Measurements from ENCODE around the gene CUL1. TPM values are rescaled to one million over a fixed set of nuclear protein-coding genes. Genes with fewer than 3 reads are reported as not detected.

The CUL1 gene
- total RNA-seq, 1 experiment from 2014 or later: 72.3 TPM

DNA sequence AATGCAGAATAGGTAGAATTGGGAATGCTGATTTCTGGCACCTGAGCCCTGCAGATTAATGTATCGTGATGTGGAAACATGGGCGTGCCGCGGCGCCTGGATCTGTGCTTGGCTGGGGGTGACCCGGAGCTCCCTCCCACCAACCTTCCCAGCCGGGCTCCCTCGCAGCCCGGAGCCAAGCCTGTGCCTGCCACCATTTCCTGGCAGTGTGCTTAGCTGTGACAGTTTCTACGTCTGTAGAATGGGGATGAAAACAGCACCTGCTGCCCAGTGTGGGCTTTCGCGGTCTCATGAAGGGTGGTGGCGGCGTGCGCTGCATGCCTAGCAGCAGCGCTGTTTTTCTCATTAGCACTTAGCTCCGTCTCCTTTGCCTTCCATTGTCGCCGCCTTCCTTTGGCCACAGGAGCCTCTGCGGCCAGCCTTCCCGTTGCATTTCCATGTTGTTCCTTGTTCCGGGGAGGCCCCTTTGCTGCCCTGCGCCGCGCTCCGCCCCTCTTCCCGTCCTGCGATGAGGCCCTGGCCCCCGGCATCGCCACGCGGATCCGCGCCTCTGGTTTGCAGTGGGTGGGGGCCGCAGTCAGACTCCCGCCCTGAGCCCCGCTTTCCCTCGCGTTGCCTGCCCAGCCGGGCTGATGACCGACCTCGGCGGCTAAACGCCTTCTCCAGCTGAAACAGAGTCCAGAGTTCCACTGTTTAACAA, 84.2 kb downstream of the CUL1 start:
- no peaks in the 10 kb centered on the region for H3K27me3 ChIP-seq (ENCODE audit: insufficient read depth, low read length)
- H3K4me1 ChIP-seq (ENCODE audit: insufficient read depth, low read length): no peaks in the 10 kb centered on the region
- H3K9ac ChIP-seq (ENCODE audit: extremely low read depth, insufficient read length, low read length): no peak overlapping the region
- H3K79me1 ChIP-seq (ENCODE audit: insufficient read depth, low read depth, low read length, poor library complexity, severe bottlenecking): no peaks in the 10 kb centered on the region
- H2AK5ac ChIP-seq (ENCODE audit: insufficient read length, low read length): no peak overlapping the region
- H2AFZ ChIP-seq (ENCODE audit: low read length): no peak overlapping the region
- no peak overlapping the region for H3K27ac ChIP-seq (ENCODE audit: insufficient read length, low read depth, low read length)
- H3K23me2 ChIP-seq (ENCODE audit: insufficient read length, low read depth, low read length, poor library complexity, severe bottlenecking): no peaks in the 10 kb centered on the region
- H3K56ac ChIP-seq (ENCODE audit: insufficient read length, low read depth, low read length): no peak overlapping the region
- Mint-ChIP-seq H3K27me3 (ENCODE audit: low read depth) (no peaks in the 10 kb centered on the region), H3K4me1 (no peaks in the 10 kb centered on the region), H3K27ac (no peak overlapping the region), H3K36me3 (ENCODE audit: insufficient read depth in 1 of 3, low read depth in 3 of 3) (peaks cover 26 to 72% (median 68%) of the 10 kb centered on the region in 3 experiments; a peak in 6 of 7 replicates), H3K9me3 (no peaks in the 10 kb centered on the region), H3K4me3 (no peak overlapping the region)
- H4K20me1 ChIP-seq (ENCODE audit: control insufficient read depth, insufficient read depth, insufficient read length): no peaks in the 10 kb centered on the region
- no peak overlapping the region for H4K8ac ChIP-seq (replicated peaks; ENCODE audit: insufficient read length, low read depth, low read length)
- no peak overlapping the region for H2BK12ac ChIP-seq (ENCODE audit: insufficient read length, low read depth, low read length)
- no peak overlapping the region for H2BK15ac ChIP-seq (ENCODE audit: low read depth, low read length)
- H2BK20ac ChIP-seq (ENCODE audit: low read depth, low read length, poor library complexity, severe bottlenecking): no peak overlapping the region
- no peak overlapping the region for H3K4ac ChIP-seq (ENCODE audit: low read depth, low read length)
- no peak overlapping the region for H2BK5ac ChIP-seq (ENCODE audit: insufficient read length, low read length)
- TF ChIP-seq, protein P1, sequence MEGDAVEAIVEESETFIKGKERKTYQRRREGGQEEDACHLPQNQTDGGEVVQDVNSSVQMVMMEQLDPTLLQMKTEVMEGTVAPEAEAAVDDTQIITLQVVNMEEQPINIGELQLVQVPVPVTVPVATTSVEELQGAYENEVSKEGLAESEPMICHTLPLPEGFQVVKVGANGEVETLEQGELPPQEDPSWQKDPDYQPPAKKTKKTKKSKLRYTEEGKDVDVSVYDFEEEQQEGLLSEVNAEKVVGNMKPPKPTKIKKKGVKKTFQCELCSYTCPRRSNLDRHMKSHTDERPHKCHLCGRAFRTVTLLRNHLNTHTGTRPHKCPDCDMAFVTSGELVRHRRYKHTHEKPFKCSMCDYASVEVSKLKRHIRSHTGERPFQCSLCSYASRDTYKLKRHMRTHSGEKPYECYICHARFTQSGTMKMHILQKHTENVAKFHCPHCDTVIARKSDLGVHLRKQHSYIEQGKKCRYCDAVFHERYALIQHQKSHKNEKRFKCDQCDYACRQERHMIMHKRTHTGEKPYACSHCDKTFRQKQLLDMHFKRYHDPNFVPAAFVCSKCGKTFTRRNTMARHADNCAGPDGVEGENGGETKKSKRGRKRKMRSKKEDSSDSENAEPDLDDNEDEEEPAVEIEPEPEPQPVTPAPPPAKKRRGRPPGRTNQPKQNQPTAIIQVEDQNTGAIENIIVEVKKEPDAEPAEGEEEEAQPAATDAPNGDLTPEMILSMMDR (conservative IDR thresholded peaks at IDR 0.05): no peak
- no peak overlapping the region for H3K14ac ChIP-seq (ENCODE audit: insufficient read depth, low read length)
- no peaks in the 10 kb centered on the region for H3K79me2 ChIP-seq (ENCODE audit: insufficient read depth, low read length)
- H3T11ph ChIP-seq (ENCODE audit: low read length): no peak overlapping the region
- H3K4me2 ChIP-seq (ENCODE audit: insufficient read depth, insufficient read length, low read length): no peak overlapping the region
- no peak overlapping the region for H2BK120ac ChIP-seq (ENCODE audit: low read depth, low read length, poor library complexity, severe bottlenecking)
- no peak overlapping the region for H4K5ac ChIP-seq (ENCODE audit: insufficient read length, low read depth, low read length)
- H3K9me3 ChIP-seq (ENCODE audit: control insufficient read depth, low read depth, low read length): no peaks in the 10 kb centered on the region
- WGBS (ENCODE audit: extremely low coverage, insufficient read length, low lambda C conversion rate): no CpG with 5 or more reads among the region's 44 CpGs
- H4K91ac ChIP-seq (ENCODE audit: insufficient read length, low read depth, low read length): no peak overlapping the region
- peak; percentile 42 for DNase-seq
- no peak overlapping the region for H3K23ac ChIP-seq (ENCODE audit: insufficient read length, low read depth, low read length)
- H3K18ac ChIP-seq (ENCODE audit: insufficient read length, low read depth, low read length): no peak overlapping the region
